Endodermal cell (in vitro differentiated cells): ENCODE results near the gene PNRC2. TPM values are rescaled to one million over a fixed set of nuclear protein-coding genes. Genes with fewer than 3 reads are reported as not detected.

Experiments
- DNase-seq: peaks from one replicate; pipeline ENCODE4 v3.0.0-alpha.2; 2017
- H3K27ac ChIP-seq: 2 replicates; pipeline ENCODE4 v1.5.1; 2013; ENCODE audit warnings: mild to moderate bottlenecking, low read depth, low read length, moderate library complexity
- H3K27me3 ChIP-seq: 2 replicates; pipeline ENCODE4 v1.6.1; 2013; ENCODE audit warnings: mild to moderate bottlenecking, low read length, moderate library complexity; ENCODE audit not compliant: insufficient read depth, control insufficient read depth, poor library complexity, severe bottlenecking
- H3K36me3 ChIP-seq: 2 replicates; pipeline ENCODE4 v1.7.0; 2013; ENCODE audit warnings: mild to moderate bottlenecking, low read length, moderate library complexity; ENCODE audit not compliant: control insufficient read depth, insufficient read depth
- H3K4me1 ChIP-seq: one replicate; pipeline ENCODE4 v1.7.0; 2013; ENCODE audit warnings: low read length; ENCODE audit not compliant: control insufficient read depth, insufficient read depth
- H3K4me3 ChIP-seq: 2 replicates; pipeline ENCODE4 v1.5.1; 2013; ENCODE audit warnings: mild to moderate bottlenecking, low read length, moderate library complexity
- H3K9ac ChIP-seq: 2 replicates; pipeline ENCODE4 v1.6.1; 2013; ENCODE audit warnings: mild to moderate bottlenecking, low read length, moderate library complexity; ENCODE audit not compliant: poor library complexity, severe bottlenecking; ENCODE audit errors: extremely low read depth
- H3K9me3 ChIP-seq: 2 replicates; pipeline ENCODE4 v1.6.1; 2013; ENCODE audit warnings: mild to moderate bottlenecking, low read length, moderate library complexity; ENCODE audit not compliant: control insufficient read depth
- H3K27ac Mint-ChIP-seq: 2 replicates; pipeline ENCODE4 v1.8.0; 2020; ENCODE audit warnings: mixed read lengths
- H3K27me3 Mint-ChIP-seq: 2 replicates; pipeline ENCODE4 v1.8.0; 2021; ENCODE audit warnings: mild to moderate bottlenecking, mixed read lengths; ENCODE audit not compliant: insufficient read depth
- H3K36me3 Mint-ChIP-seq: 2 replicates; pipeline ENCODE4 v1.8.0; 2020; ENCODE audit warnings: low read depth, mixed read lengths
- H3K4me1 Mint-ChIP-seq: 2 replicates; pipeline ENCODE4 v1.8.0; 2020; ENCODE audit warnings: mixed read lengths
- H3K4me3 Mint-ChIP-seq: 2 replicates; pipeline ENCODE4 v1.8.0; 2020; ENCODE audit warnings: mild to moderate bottlenecking, moderate library complexity, mixed read lengths
- H3K9me3 Mint-ChIP-seq: 2 replicates; pipeline ENCODE4 v1.8.0; 2020; ENCODE audit warnings: mild to moderate bottlenecking, mixed read lengths
- WGBS, 2 experiments: methylation state at CpG; one replicate each; pipeline versions ENCODE4 v1.1.5 to v1.1.7; 2013; ENCODE audit warnings: missing lambda C conversion rate in 2 of 2, mixed read lengths in 1 of 2; ENCODE audit not compliant: insufficient coverage in 1 of 2, insufficient read length in 1 of 2; 5-methylcytosine and 5-hydroxymethylcytosine counted together
- total RNA-seq, 2 donors: library from RNA; stranded (reverse); fragmentation: NEBNext Ultra II Directional in 1 of 2; extraction: Animal tissue kit (Norgen Biotek cat#: 25700) in 1 of 2; gene quantifications; 2 replicates in 1 of 2; 3 replicates in 1 of 2; pipeline ENCODE4 v1.2.1, GENCODE V29; 2021
- TF ChIP-seq, protein P1 (sequence below): fragments of 200-600 bp; sonication (generic); conservative IDR thresholded peaks from 2 replicates; pipeline ENCODE4 v1.5.0; 2021; ENCODE audit warnings: antibody characterized with exemption, mild to moderate bottlenecking

Gene PNRC2
- total RNA-seq, 2 donors from 2014 or later: 107 to 108 TPM

- Histone ChIP-seq H3K9ac (no peak overlapping the region), H3K9me3 (no peaks in the 10 kb centered on the region), H3K4me1 (no peaks in the 10 kb centered on the region), H3K36me3 (peaks cover 76% of the 10 kb centered on the region), H3K27ac (peak overlapping the region; percentile 69), H3K4me3 (no peak overlapping the region), H3K27me3 (no peaks in the 10 kb centered on the region)
- TF ChIP-seq, protein P1, sequence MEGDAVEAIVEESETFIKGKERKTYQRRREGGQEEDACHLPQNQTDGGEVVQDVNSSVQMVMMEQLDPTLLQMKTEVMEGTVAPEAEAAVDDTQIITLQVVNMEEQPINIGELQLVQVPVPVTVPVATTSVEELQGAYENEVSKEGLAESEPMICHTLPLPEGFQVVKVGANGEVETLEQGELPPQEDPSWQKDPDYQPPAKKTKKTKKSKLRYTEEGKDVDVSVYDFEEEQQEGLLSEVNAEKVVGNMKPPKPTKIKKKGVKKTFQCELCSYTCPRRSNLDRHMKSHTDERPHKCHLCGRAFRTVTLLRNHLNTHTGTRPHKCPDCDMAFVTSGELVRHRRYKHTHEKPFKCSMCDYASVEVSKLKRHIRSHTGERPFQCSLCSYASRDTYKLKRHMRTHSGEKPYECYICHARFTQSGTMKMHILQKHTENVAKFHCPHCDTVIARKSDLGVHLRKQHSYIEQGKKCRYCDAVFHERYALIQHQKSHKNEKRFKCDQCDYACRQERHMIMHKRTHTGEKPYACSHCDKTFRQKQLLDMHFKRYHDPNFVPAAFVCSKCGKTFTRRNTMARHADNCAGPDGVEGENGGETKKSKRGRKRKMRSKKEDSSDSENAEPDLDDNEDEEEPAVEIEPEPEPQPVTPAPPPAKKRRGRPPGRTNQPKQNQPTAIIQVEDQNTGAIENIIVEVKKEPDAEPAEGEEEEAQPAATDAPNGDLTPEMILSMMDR: no peak
- H3K27me3 Mint-ChIP-seq: no peaks in the 10 kb centered on the region
- peaks cover 47% of the 10 kb centered on the region for H3K36me3 Mint-ChIP-seq
- 89 to 94% methylated on average over 1 to 5 of the region's 5 CpGs for WGBS, 2 experiments
- no peak overlapping the region for H3K4me3 Mint-ChIP-seq
- no peaks in the 10 kb centered on the region for H3K9me3 Mint-ChIP-seq
- peak overlapping the region; percentile 78 for H3K27ac Mint-ChIP-seq
- no peak for DNase-seq
- peaks cover 13% of the 10 kb centered on the region for H3K4me1 Mint-ChIP-seq
Measured at GRCh38 chr1:23964790-23965740, 5.4 kb downstream of the PNRC2 start.

DNA sequence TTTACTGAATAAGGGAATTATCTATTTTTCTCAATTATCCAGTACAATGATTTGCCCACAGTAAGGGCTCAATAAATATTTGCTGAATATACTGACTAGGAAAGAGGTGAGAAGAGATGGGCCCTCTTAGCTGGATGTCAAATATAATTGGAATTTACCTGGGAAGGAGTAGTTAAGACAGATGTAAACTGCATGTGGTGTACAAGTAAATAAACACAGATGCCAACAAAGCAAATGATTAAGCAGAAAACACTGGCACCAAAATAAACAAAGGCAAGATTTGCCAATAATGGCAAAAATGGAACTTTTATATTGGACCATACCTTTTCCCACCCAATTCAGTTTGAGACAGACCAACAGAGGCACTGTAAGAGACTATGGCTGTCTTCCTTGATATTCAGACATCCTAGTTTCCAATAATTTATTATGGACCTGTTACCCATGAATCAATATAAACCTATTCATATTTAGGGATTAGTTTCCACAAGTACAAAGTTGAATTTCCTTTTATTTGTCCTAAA, 7.4 kb downstream of the PNRC2 start:
- Histone ChIP-seq H3K36me3 (peaks cover 80% of the 10 kb centered on the region), H3K27ac (no peak overlapping the region), H3K4me3 (no peak overlapping the region), H3K27me3 (no peaks in the 10 kb centered on the region), H3K9ac (no peak overlapping the region), H3K9me3 (no peaks in the 10 kb centered on the region), H3K4me1 (no peaks in the 10 kb centered on the region)
- Mint-ChIP-seq H3K9me3 (no peaks in the 10 kb centered on the region), H3K27ac (no peak overlapping the region), H3K36me3 (peaks cover 44% of the 10 kb centered on the region), H3K27me3 (no peaks in the 10 kb centered on the region), H3K4me1 (no peaks in the 10 kb centered on the region), H3K4me3 (no peak overlapping the region)
- DNase-seq: no peak
- TF ChIP-seq, protein P1: no peak

- no peak for DNase-seq
- Mint-ChIP-seq H3K36me3 (peaks cover 50% of the 10 kb centered on the region), H3K9me3 (no peaks in the 10 kb centered on the region), H3K4me1 (no peaks in the 10 kb centered on the region), H3K27ac (no peak overlapping the region), H3K27me3 (no peaks in the 10 kb centered on the region), H3K4me3 (no peak overlapping the region)
- WGBS, 2 experiments: 100% methylated on average over 2 of the region's 2 CpGs; no CpG with 5 or more reads in 1 of the 2 experiments
- no peaks in the 10 kb centered on the region for H3K9me3 ChIP-seq
- H3K4me1 ChIP-seq: no peaks in the 10 kb centered on the region
- TF ChIP-seq, protein P1: no peak
- H3K36me3 ChIP-seq: peaks cover 88% of the 10 kb centered on the region
- no peak overlapping the region for H3K27ac ChIP-seq
- H3K4me3 ChIP-seq: no peak overlapping the region
- no peak overlapping the region for H3K9ac ChIP-seq
- no peaks in the 10 kb centered on the region for H3K27me3 ChIP-seq
Measured at GRCh38 chr1:23967871-23968270, 8.2 kb downstream of the PNRC2 start.
